GM19452 (cell line): Measurements from ENCODE around the gene L1CAM.
"Not testable (repeated sequence)": the region's sequence is repeated elsewhere in the genome, so short reads cannot be mapped to it uniquely, and the experiment has no call there.

Experiments used
- ATAC-seq: cut with Tn5 transposase; IDR thresholded peaks from one replicate; pipeline ENCODE4 v1.9.1; 2021; ENCODE audit not compliant: unreplicated experiment

The L1CAM gene

GRCh38 chrX:153832728-153833127, 53.2 kb downstream of the L1CAM start:
- ATAC-seq: no peak

- no peak for ATAC-seq
Observed at GRCh38 chrX:153831429-153832150, 54.4 kb downstream of the L1CAM start.

GRCh38 chrX:153830640-153831428, 55.1 kb downstream of the L1CAM start:
- ATAC-seq: no peak

GRCh38 chrX:153829799-153830639, 56.0 kb downstream of the L1CAM start, which contains the start of gene PDZD4:
PDZD4 (minus strand) TSS chrX:153830544; CDS start chrX:153830298, 246 bp downstream.
- ATAC-seq: no peak

- ATAC-seq: no peak
Observed at GRCh38 chrX:153829549-153829798, 56.5 kb downstream of the L1CAM start.

- no peak for ATAC-seq
Observed at GRCh38 chrX:153828723-153829548, 57.0 kb downstream of the L1CAM start.

GRCh38 chrX:153828308-153828707, 57.7 kb downstream of the L1CAM start:
- no peak for ATAC-seq

- no peak for ATAC-seq
Observed at GRCh38 chrX:153827903-153828302, 58.1 kb downstream of the L1CAM start.

GRCh38 chrX:153827016-153827415, 59.0 kb downstream of the L1CAM start:
- ATAC-seq: no peak

GRCh38 chrX:153825042-153825441, 60.9 kb downstream of the L1CAM start:
- no peak for ATAC-seq

GRCh38 chrX:153824348-153824747, 61.6 kb downstream of the L1CAM start:
- no peak for ATAC-seq

- ATAC-seq: no peak
Observed at GRCh38 chrX:153821066-153821465, 64.9 kb downstream of the L1CAM start.

- ATAC-seq: no peak
Observed at GRCh38 chrX:153820601-153821000, 65.4 kb downstream of the L1CAM start.

- ATAC-seq: no peak
Observed at GRCh38 chrX:153819384-153820040, 66.5 kb downstream of the L1CAM start.

- no peak for ATAC-seq
Observed at GRCh38 chrX:153818571-153819383, 67.2 kb downstream of the L1CAM start.

- ATAC-seq: not testable (repeated sequence)
Observed at GRCh38 chrX:153818064-153818463, 67.9 kb downstream of the L1CAM start.

GRCh38 chrX:153816831-153817690, 68.9 kb downstream of the L1CAM start:
- ATAC-seq: no peak

- ATAC-seq: no peak
Observed at GRCh38 chrX:153814591-153815315, 71.2 kb downstream of the L1CAM start.
